Inferior parietal cortex (tissue), 1 donor: ENCODE measurements around the gene RDH12.
A peak's percentile ranks its signal among the peaks of the same experiment; 100 is the strongest.
"Not testable (repeated sequence)": the region's sequence is repeated elsewhere in the genome, so short reads cannot be mapped to it uniquely, and the experiment has no call there.

ENCODE experiments used
- DNase-seq: peaks from one replicate; pipeline ENCODE4 v3.0.0-alpha.2; 2016; ENCODE audit errors: extremely low spot score

Gene RDH12

GRCh38 chr14:67704484-67705089 is 2.9 kb downstream of the RDH12 start:
- peak; percentile 89 for DNase-seq

- no peak for DNase-seq
Measured at GRCh38 chr14:67705211-67705610, 3.5 kb downstream of the RDH12 start.

GRCh38 chr14:67709346-67709745 is 7.7 kb downstream of the RDH12 start:
- DNase-seq = not testable (repeated sequence)

DNA sequence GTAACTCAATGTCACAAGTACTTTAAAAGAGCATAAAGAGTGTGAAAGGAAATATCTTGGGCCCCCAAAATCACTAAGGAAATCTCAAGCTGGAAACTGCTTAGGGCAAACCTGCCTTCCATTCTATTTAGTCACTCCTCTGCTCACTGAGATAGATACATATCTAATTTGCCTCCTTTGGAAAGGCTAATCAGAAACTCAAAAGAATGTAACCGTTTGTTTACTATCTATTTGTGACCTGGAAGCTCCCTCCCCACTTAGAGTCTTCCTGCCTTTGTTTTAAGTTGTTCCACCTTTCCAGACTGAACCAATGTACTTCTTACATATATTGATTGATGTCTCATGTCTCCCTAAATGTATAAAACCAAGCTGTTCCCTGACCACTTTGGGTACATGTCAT is 8.1 kb downstream of the RDH12 start:
- DNase-seq = not testable (repeated sequence)

DNA sequence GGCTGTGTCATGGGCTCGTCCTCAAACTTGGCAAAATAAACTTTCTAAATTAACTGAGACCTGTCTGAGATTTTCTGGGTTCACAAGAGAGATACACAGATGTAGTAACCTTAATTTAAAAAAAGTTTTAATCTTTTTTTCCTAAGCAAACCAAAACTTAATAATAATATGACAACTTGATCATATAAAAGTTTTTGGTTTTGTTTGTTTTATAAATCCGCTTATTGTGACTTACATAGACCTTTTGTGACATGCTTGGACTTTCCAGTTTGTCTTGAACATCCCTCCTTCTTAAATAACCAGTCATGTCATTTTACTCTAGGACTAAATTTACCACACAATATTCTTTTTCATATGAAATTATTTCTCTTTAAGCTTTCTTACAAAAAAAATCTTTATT is 8.5 kb downstream of the RDH12 start:
- DNase-seq = no peak

DNA sequence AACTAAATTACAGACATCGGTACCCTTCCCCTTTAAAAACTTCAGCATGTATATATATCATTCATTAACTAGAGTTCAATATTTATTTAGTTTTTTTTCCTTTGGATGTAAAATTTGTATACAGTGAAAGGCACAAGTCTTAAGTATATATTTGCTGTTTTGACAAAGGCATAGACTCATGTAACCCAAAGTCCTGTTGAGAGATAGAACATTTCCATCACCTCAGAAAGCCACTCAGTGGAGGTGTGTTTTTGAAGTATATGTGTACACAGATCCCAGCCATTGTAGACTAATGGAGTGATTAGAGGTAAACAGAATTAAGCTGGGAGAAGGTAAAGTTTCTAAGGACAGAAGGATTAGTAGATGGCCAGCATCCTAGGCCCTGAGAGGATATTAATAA is 15.4 kb downstream of the RDH12 start:
- DNase-seq = no peak

DNA sequence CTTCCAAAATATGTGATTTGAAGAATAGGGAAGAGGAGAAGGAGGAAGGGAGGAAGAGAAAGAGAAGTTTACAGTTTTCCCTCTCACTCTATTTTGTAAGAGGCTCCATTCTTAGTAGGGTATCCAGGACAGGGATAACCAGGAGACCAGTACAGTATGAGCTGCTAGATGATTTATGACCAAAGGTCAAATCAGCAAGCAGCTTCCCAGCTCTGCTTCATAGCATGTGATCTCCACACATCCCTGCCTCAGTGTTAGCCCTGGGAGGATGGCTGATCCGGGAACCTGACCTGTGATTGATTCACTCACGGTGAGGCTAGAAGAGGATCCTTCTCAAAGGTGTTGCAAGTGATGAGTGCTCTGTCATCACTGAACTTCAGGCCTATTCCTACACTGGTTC is 16.6 kb downstream of the RDH12 start:
- no peak for DNase-seq

DNA sequence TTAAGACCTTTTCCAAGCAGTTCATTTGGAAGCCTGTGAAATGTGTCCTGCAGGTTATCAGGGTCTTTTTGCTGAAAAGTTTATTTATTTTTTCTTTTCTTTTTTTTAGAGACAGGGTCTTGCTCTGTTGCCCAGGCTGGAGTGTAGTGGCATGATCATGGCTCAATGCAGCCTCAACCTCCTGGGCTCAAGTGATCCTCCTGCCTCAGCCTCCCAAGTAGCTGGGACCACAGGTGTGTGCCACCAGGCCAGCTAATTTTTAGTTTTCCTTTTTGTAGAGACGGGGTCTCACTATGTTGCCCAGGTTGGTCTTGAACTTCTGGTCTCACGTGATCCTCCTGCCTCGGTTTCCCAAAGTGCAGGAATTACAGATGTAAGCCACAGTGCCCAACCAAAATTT is 17.7 kb downstream of the RDH12 start:
- not testable (repeated sequence) for DNase-seq

- no peak for DNase-seq
Measured at GRCh38 chr14:67719866-67720265, 18.2 kb downstream of the RDH12 start.

DNA sequence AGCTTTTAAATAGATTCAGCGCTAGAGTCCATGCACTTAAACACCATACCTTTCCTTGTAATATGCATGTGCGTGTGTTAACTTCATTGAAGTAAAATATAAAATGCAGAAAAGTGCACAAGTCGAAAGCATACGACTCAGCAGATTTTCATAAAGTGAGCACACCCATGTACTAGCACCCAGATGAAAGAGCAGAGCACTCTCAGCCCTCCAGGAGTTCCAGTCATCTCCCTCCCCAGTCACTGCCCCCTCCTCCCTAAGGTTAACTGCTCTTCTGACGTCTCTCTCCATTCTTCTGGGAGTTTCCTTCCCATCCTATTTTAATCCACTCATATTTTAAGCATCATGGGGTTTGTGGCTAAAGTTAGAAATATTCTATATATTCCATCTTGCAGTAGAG is 20.2 kb downstream of the RDH12 start:
- DNase-seq = no peak

- DNase-seq = peak; percentile 45
Measured at GRCh38 chr14:67722293-67722692, 20.6 kb downstream of the RDH12 start.

GRCh38 chr14:67725171-67725570 is 23.5 kb downstream of the RDH12 start:
- no peak for DNase-seq

- DNase-seq = no peak
Measured at GRCh38 chr14:67727361-67727760, 25.7 kb downstream of the RDH12 start.

DNA sequence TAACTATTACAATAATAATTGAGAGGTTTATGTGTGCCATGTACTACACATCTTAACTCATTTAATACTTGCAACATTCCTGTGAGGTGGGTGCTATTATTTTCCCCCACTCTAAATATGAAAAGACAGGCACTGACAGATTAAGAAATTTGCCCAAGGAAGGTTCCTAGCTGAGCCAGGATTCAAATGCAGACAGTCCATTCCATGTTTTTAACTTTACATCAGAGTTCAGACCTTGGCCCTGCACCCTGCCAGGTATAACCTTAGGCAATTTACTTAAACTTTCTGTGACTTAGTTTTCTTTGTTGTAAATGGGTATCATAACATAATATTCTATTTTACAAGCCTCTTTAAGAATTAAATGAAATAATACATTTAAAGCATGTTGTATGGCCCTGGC is 26.6 kb downstream of the RDH12 start:
- DNase-seq = no peak

GRCh38 chr14:67729072-67729885 is 27.6 kb downstream of the RDH12 start:
- no peak for DNase-seq

- DNase-seq = no peak
Measured at GRCh38 chr14:67733616-67734015, 31.9 kb downstream of the RDH12 start.

GRCh38 chr14:67734675-67735074 is 33.0 kb downstream of the RDH12 start:
- DNase-seq = no peak

GRCh38 chr14:67735336-67736147 is 33.9 kb downstream of the RDH12 start:
- DNase-seq = no peak

- DNase-seq = no peak
Measured at GRCh38 chr14:67736771-67737170, 35.1 kb downstream of the RDH12 start.

GRCh38 chr14:67738740-67739504 is 37.2 kb downstream of the RDH12 start:
- no peak for DNase-seq

DNA sequence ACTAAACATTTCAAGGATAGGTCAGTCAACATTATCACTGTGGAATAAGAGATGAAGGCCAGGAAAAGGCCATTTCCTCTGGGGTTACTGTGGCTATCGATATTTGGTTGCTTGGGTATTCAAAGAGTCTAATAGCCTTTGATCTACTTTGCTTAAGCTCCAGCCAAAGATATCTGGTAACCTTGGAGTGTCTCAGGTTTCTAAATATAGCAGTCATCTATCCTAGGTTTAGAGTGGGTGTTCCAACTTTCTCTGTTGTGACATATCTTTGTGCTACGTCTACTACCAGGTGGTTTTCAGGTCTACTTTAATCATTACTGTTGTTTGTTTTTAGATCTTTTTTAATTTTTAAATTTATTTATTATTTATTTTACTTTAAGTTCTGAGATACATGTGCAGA is 42.4 kb downstream of the RDH12 start:
- no peak for DNase-seq

DNA sequence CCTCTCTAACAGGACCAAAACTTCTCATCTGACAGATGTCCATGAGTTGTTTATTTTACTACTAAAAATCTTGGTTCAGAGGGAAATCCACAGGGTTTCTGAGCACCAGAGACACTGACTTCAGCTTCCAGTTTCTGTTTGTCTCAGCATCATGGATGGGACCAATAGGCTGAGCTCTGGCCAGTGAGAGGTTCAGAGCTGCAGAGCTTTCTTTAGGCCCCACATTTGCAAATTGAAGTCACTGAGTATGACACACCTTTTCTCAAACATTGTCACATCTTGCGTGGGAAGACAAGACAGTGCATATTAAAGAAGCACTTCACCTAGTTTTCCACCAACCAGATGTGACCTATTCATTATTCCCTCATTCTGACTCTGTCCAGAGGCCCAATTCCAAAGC is 45.2 kb downstream of the RDH12 start:
- no peak for DNase-seq
